Pancreas (tissue), 10 donors: ENCODE measurements around the gene PSMC3IP. TPM values are rescaled to one million over a fixed set of nuclear protein-coding genes. Genes with fewer than 3 reads are reported as not detected.

Experiments used
- ATAC-seq, 4 donors: fragments of 200-7000 bp; cut with Tn5 transposase; one replicate each; pipeline versions ENCODE4 v1.8.0 to v1.9.1; 2020; ENCODE audit warnings: mild to moderate bottlenecking in 4 of 4, moderate library complexity in 4 of 4
- DNase-seq, 6 donors: peaks; one replicate each; pipeline ENCODE4 v3.0.0-alpha.2; 2020
- FAIRE-seq: peaks from 2 replicates; lab custom pipeline; 2012; peaks lifted over from hg19 to GRCh38; lab: Jason Lieb, UNC
- H3K27ac ChIP-seq, 4 donors: fragments of 200-600 bp; sonication (generic); 1 replicate in 3 of 4; 2 replicates in 1 of 4; pipeline versions ENCODE4 v1.5.0 to v1.8.0; 2020
- H3K27me3 ChIP-seq, 4 donors: fragments of 200-600 bp; one replicate each; pipeline ENCODE4 v1.8.0; 2021
- H3K36me3 ChIP-seq, 3 donors: fragments of 200-600 bp; sonication (generic) in 1 of 3; one replicate each; pipeline versions ENCODE4 v1.5.0 to v1.8.0; 2020 to 2021
- H3K4me1 ChIP-seq, 3 donors: fragments of 200-600 bp; one replicate each; pipeline ENCODE4 v1.8.0; 2021
- H3K4me3 ChIP-seq, 4 donors: fragments of 200-600 bp; sonication (generic) in 2 of 4; one replicate each; pipeline versions ENCODE4 v1.5.0 to v1.8.0; 2020 to 2021
- H3K9me3 ChIP-seq, 4 donors: fragments of 200-600 bp; one replicate each; pipeline ENCODE4 v1.8.0; 2021
- WGBS, 2 donors: extraction: QIAGEN DNeasy Blood & Tissue Kit; methylation state at CpG; one replicate each; pipeline ENCODE4 v1.1.7; 2013; 5-methylcytosine and 5-hydroxymethylcytosine counted together
- intact Hi-C, 3 donors: fragments of 100-400 bp; cut with DNase I; formaldehyde crosslinking; loops; one replicate each; pipeline versions ENCODE4 v1.11.1 to v1.14.2; 2022
- polyA plus RNA-seq, 2 donors: library from polyadenylated mRNA; stranded (reverse); fragments of 200-250 nt; gene quantifications; one replicate each; pipeline ENCODE4 v1.2.3, GENCODE V29; 2013
- total RNA-seq, 6 donors: library from RNA; stranded (reverse); fragmentation: NEBNext Ultra II Directional in 4 of 6; extraction: Animal tissue kit (Norgen Biotek cat#: 25700) in 4 of 6; gene quantifications; one replicate each; pipeline versions ENCODE4 v1.2.1 to v1.2.4, GENCODE V29; 2021 to 2023
- TF ChIP-seq, protein P1 (sequence below), 4 donors: fragments of 200-600 bp; sonication (generic) in 3 of 4; IDR thresholded peaks; one replicate each; pipeline versions ENCODE4 v1.5.0 to v1.8.0; 2021; ENCODE audit warnings: antibody characterized with exemption in 4 of 4
- donor health status: healthy with polysubstance abuse.
- donor health status: DM: no; HTN: no; CAD: no; lungs with moderate emphysema.
- donor health status: DM: no; HTN: no; CAD: no.
- donor health status: control.
- donor health status: control.
- donor health status: Bipolar disorder and iron deficiency.
- donor health status: DM: yes; HTN: yes; CAD: no.
- donor health status: DM: no; HTN: no; CAD: no.
- donor health status: DM: no; HTN: no; CAD: no.
- donor health status: DM: yes; HTN: yes; CAD: no.

PSMC3IP gene
- total and polyA plus RNA-seq, 8 donors, result 1.0 to 7.0 (median 2.4) TPM

DNA sequence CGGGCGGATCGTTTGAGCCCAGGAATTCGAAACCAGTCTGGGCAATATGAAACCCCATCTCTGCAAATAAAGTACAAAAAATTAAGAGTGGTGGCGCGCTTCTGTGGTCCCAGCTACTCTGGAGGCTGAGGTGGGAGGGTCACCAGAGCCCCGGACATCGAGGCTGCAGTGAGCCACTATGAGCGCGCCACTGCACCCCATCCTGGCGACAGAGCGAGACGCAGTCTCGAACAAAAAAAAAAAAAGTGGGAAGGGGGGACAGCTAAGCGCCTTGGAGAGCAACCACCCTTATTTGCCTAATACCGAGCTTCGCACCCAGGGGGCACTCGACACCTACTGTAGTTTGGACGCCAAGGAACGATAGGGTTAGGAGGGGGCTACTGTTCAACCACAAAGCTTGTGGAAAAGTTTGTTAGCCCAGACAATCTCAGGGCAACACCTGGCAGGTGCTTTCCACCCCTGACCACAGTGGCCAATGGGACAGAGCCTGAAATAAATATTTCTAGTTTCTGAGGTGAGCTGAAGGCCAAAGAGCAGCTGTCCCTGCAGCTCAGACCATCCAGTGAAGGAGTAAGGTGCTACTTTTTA is 847 bp upstream of the PSMC3IP start:
- Histone ChIP-seq H3K27ac (peak overlapping the region; percentile 64 to 84 (median 74)), H3K27me3 (no peaks in the 10 kb centered on the region), H3K4me1 (peaks cover 0 to 10% (median 5%) of the 10 kb centered on the region in 3 donors), H3K4me3 (peak overlapping the region; percentile 31 to 62 (median 44)), H3K9me3 (no peaks in the 10 kb centered on the region), H3K36me3 (peaks cover 3 to 30% (median 12%) of the 10 kb centered on the region in 3 donors)
- peak; percentile 77 to 89 (median 83) for ATAC-seq
- TF ChIP-seq, protein P1, sequence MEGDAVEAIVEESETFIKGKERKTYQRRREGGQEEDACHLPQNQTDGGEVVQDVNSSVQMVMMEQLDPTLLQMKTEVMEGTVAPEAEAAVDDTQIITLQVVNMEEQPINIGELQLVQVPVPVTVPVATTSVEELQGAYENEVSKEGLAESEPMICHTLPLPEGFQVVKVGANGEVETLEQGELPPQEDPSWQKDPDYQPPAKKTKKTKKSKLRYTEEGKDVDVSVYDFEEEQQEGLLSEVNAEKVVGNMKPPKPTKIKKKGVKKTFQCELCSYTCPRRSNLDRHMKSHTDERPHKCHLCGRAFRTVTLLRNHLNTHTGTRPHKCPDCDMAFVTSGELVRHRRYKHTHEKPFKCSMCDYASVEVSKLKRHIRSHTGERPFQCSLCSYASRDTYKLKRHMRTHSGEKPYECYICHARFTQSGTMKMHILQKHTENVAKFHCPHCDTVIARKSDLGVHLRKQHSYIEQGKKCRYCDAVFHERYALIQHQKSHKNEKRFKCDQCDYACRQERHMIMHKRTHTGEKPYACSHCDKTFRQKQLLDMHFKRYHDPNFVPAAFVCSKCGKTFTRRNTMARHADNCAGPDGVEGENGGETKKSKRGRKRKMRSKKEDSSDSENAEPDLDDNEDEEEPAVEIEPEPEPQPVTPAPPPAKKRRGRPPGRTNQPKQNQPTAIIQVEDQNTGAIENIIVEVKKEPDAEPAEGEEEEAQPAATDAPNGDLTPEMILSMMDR (IDR thresholded peaks at IDR 0.05), result peak; percentile 28 to 65 (median 50)
- peak; percentile 65 to 80 (median 73) for DNase-seq
- intact Hi-C loops, result no loop called here
- WGBS, 2 donors, result 0 to 1% methylated on average over 20 of the region's 20 CpGs
- FAIRE-seq, result no peak

DNA sequence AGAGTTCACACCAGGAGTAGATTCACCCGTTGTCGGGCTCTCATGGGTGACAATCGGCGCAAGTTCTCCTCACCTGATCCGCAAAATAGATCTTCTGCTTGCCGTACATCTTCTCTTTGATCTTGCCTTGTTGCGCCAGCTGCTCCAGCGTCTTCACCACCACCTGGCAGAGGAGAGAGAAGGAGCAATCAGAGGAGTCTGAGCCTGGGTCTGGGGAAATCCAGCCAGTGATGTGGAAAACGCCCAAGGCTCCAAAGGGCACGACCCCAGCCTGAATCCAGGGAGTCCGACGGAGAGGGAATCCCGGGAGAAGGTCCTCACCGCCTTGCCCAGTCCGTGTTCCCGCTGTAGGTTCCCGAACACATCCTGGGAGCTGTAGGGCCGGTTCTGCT is 393 bp downstream of the PSMC3IP start:
- H3K36me3 ChIP-seq, result peaks cover 3 to 30% (median 19%) of the 10 kb centered on the region in 3 donors
- FAIRE-seq, result no peak
- no peaks in the 10 kb centered on the region for H3K27me3 ChIP-seq
- WGBS, 2 donors, result 6 to 9% methylated on average over 17 to 18 of the region's 18 CpGs
- TF ChIP-seq, protein P1 (IDR thresholded peaks at IDR 0.05), result no peak
- peak in 2 of 4 donors; percentile 4 to 5 for ATAC-seq
- H3K9me3 ChIP-seq, result no peaks in the 10 kb centered on the region
- no peak for DNase-seq
- intact Hi-C loops, result no loop called here
- H3K4me1 ChIP-seq, result peaks cover 0 to 15% (median 6%) of the 10 kb centered on the region in 3 donors
- peak overlapping the region in 3 of 4 donors; percentile 20 to 74 (median 64) for H3K27ac ChIP-seq
- peak overlapping the region; percentile 31 to 62 (median 44) for H3K4me3 ChIP-seq

DNA sequence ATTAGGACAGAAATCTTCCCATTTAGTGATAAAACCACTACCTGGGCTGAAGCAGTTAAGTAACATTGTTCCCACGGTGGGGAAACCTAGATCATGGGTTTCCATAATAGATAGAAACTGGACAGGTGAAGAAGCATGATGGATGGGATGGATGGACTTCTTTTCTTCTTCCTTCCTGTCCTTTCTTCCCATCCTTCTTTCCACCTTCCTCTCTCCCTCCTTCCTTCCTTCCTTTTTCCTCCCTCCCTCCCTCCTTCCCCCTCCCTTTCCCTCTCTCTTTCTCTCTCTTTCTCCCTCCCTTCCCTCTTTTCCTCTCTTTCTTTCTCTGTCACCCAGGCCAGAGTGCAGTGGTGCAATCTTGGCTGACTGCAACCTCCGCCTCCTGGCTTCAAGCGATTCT is 3.1 kb downstream of the PSMC3IP start:
- Histone ChIP-seq H3K4me3 (no peak overlapping the region), H3K36me3 (peaks cover 3 to 37% (median 28%) of the 10 kb centered on the region in 3 donors), H3K4me1 (peaks cover 4 to 26% (median 10%) of the 10 kb centered on the region in 3 donors), H3K27ac (no peak overlapping the region), H3K9me3 (no peaks in the 10 kb centered on the region), H3K27me3 (no peaks in the 10 kb centered on the region)
- intact Hi-C loops, result no loop called here
- FAIRE-seq (no peak), ATAC-seq (no peak), DNase-seq (no peak)
- 76 to 83% methylated on average over 3 of the region's 3 CpGs for WGBS, 2 donors
- TF ChIP-seq, protein P1 (IDR thresholded peaks at IDR 0.05), result no peak

DNA sequence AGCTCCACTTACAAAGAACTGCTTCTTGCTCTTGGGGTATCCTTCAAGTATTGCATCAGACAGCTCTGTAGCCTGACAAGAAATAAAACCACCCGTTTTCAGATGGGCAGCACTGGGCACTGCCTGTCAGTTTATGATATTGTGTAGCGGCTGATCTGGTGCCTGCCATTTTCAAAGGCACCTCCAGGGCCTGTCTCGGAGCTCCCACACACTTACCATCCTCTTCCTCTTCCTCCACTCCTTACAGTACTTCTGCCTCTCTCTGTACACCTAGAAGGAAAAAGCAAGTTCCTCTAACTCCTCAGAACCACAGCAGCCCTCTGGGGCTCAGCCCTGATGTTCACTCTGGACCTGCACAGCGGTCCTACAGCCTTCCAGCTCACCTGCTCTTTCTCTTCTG is 4.4 kb downstream of the PSMC3IP start:
- Histone ChIP-seq H3K36me3 (peaks cover 3 to 47% (median 28%) of the 10 kb centered on the region in 3 donors), H3K4me1 (peaks cover 4 to 25% (median 10%) of the 10 kb centered on the region in 3 donors), H3K27me3 (no peaks in the 10 kb centered on the region), H3K4me3 (no peak overlapping the region), H3K9me3 (no peaks in the 10 kb centered on the region), H3K27ac (no peak overlapping the region)
- TF ChIP-seq, protein P1 (IDR thresholded peaks at IDR 0.05), result no peak
- DNase-seq (peak in 1 of 6 donors; percentile 8), FAIRE-seq (no peak), ATAC-seq (no peak)
- WGBS, 2 donors, result 77 to 81% methylated on average over 4 of the region's 4 CpGs
- intact Hi-C loops, result no loop called here
